SK-N-SH treated with all-trans-retinoic acid at 6 μM for 48 hours (cell line): Measurements from ENCODE around the gene APOBEC3H.

Experiments used
- ARNTL ChIP-seq: fragments of 450-650 bp; formaldehyde crosslinking; IDR thresholded peaks from 2 replicates; pipeline ENCODE4 v1.5.0; 2020; ENCODE audit warnings: low read depth, mild to moderate bottlenecking, moderate library complexity, borderline replicate concordance
- CREB5 ChIP-seq: fragments of 250-450 bp; sonication (Bioruptor Pico); IDR thresholded peaks from 2 replicates; pipeline ENCODE4 v1.5.1; 2020; ENCODE audit warnings: low read depth, mild to moderate bottlenecking, moderate library complexity
- CSDC2 ChIP-seq: fragments of 250-450 bp; sonication (Bioruptor Pico); IDR thresholded peaks from 2 replicates; pipeline ENCODE4 v1.5.0; 2020; ENCODE audit warnings: mild to moderate bottlenecking, moderate library complexity
- ISL1 ChIP-seq: fragments of 250-450 bp; sonication (Bioruptor Pico); IDR thresholded peaks from 2 replicates; pipeline ENCODE4 v2.1.2; 2022; ENCODE audit warnings: mild to moderate bottlenecking, moderate library complexity
- OSR1 ChIP-seq: fragments of 250-450 bp; sonication (Bioruptor Pico); IDR thresholded peaks from 2 replicates; pipeline ENCODE4 v1.8.0; 2022; ENCODE audit warnings: moderate library complexity, mild to moderate bottlenecking, inconsistent platforms
- PATZ1 ChIP-seq: fragments of 250-450 bp; sonication (Bioruptor Pico); IDR thresholded peaks from 2 replicates; pipeline ENCODE4 v1.8.0; 2020; ENCODE audit warnings: mild to moderate bottlenecking, moderate library complexity, borderline replicate concordance
- RARB ChIP-seq: fragments of 250-450 bp; sonication (Bioruptor Pico); IDR thresholded peaks from 2 replicates; pipeline ENCODE4 v1.8.0; 2021; ENCODE audit warnings: mild to moderate bottlenecking, moderate library complexity
- SNAI2 ChIP-seq: fragments of 250-450 bp; sonication (Bioruptor Pico); IDR thresholded peaks from 2 replicates; pipeline ENCODE4 v1.5.0; 2020; ENCODE audit warnings: mild to moderate bottlenecking, moderate library complexity
- ZFP30 ChIP-seq: fragments of 450-650 bp; formaldehyde crosslinking; IDR thresholded peaks from 2 replicates; pipeline ENCODE4 v1.5.0; 2022; ENCODE audit warnings: mild to moderate bottlenecking, moderate library complexity

GRCh38 chr22:39144101-39144767 is 47.2 kb downstream of the APOBEC3H start:
- TF ChIP-seq CSDC2 (CRISPR knock-in tag): no peak
- no peak for TF ChIP-seq ISL1 (CRISPR knock-in tag)
- no peak for TF ChIP-seq ZFP30 (CRISPR knock-in tag)
- no peak for TF ChIP-seq PATZ1
- TF ChIP-seq SNAI2 (CRISPR knock-in tag): no peak
- no peak for TF ChIP-seq OSR1 (CRISPR knock-in tag)
- no peak for TF ChIP-seq RARB (CRISPR knock-in tag)
- no peak for TF ChIP-seq CREB5 (CRISPR knock-in tag)
- no peak for TF ChIP-seq ARNTL (CRISPR knock-in tag)
